MG63 (cell line): Measurements from ENCODE around the gene UNC119B. TPM values are rescaled to one million over a fixed set of nuclear protein-coding genes. Genes with fewer than 3 reads are reported as not detected.

ENCODE experiments used
- DNase-seq: peaks from one replicate; pipeline ENCODE4 v3.0.0-alpha.2; 2020
- H3K27me3 ChIP-seq: fragments of 250-450 bp; sonication (Bioruptor Pico); 2 replicates; pipeline ENCODE4 v1.5.1; 2020; ENCODE audit warnings: mild to moderate bottlenecking, moderate library complexity
- H3K36me3 ChIP-seq: fragments of 250-450 bp; sonication (Bioruptor Pico); 2 replicates; pipeline ENCODE4 v1.5.1; 2020; ENCODE audit warnings: mild to moderate bottlenecking, moderate library complexity
- H3K4me3 ChIP-seq: fragments of 250-450 bp; sonication (Bioruptor Pico); 2 replicates; pipeline ENCODE4 v1.5.1; 2020; ENCODE audit warnings: mild to moderate bottlenecking, moderate library complexity
- H3K9me3 ChIP-seq: fragments of 250-450 bp; sonication (Bioruptor Pico); 2 replicates; pipeline ENCODE4 v1.5.1; 2020; ENCODE audit warnings: mild to moderate bottlenecking, moderate library complexity
- total RNA-seq: library from RNA; depleted of rRNA; stranded (reverse); fragments of >200 nt; shearing (Covaris generic); gene quantifications from 2 replicates; pipeline ENCODE4 v1.2.3, GENCODE V29; 2014; ENCODE audit warnings: low replicate concordance

The UNC119B gene
- total RNA-seq, 1 experiment from 2014 or later = 30.8 TPM

DNA sequence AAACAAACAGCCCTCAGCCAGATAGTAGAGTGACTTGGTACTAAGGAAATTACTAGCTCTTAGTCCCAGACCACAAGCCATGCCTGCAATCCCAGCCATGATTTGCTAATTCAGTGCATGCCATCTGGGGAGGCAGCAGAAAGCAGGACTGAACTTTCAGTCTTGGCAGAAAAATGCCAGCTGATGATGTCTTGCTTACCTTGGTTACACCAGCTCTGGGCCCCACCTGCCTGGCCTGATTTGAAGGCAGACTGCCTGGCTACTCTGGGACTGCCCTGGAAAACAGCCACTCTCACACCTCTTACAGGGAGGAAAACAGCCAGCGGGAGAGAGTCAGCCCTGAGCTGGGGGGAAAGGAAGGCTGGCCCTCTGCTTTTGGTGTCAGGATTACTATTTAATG, 4.6 kb upstream of the UNC119B start:
- DNase-seq = no peak
- Histone ChIP-seq H3K27me3 (no peaks in the 10 kb centered on the region), H3K36me3 (peaks cover 15% of the 10 kb centered on the region), H3K9me3 (no peaks in the 10 kb centered on the region), H3K4me3 (no peak overlapping the region)

- no peaks in the 10 kb centered on the region for H3K27me3 ChIP-seq
- no peak for DNase-seq
- no peak overlapping the region for H3K4me3 ChIP-seq
- H3K36me3 ChIP-seq = peaks cover 15% of the 10 kb centered on the region
- H3K9me3 ChIP-seq = no peaks in the 10 kb centered on the region
Measured at GRCh38 chr12:120706029-120706428, 4.2 kb upstream of the UNC119B start.

GRCh38 chr12:120708651-120709050, 1.6 kb upstream of the UNC119B start:
- no peaks in the 10 kb centered on the region for H3K27me3 ChIP-seq
- no peaks in the 10 kb centered on the region for H3K9me3 ChIP-seq
- no peak overlapping the region for H3K4me3 ChIP-seq
- peaks cover 12% of the 10 kb centered on the region for H3K36me3 ChIP-seq
- no peak for DNase-seq

- Histone ChIP-seq H3K4me3 (peak overlapping the region; percentile 75), H3K9me3 (no peaks in the 10 kb centered on the region), H3K27me3 (no peaks in the 10 kb centered on the region), H3K36me3 (peaks cover 29% of the 10 kb centered on the region)
- DNase-seq = peak; percentile 22
Measured at GRCh38 chr12:120710805-120711296, 593 bp downstream of the UNC119B start.

DNA sequence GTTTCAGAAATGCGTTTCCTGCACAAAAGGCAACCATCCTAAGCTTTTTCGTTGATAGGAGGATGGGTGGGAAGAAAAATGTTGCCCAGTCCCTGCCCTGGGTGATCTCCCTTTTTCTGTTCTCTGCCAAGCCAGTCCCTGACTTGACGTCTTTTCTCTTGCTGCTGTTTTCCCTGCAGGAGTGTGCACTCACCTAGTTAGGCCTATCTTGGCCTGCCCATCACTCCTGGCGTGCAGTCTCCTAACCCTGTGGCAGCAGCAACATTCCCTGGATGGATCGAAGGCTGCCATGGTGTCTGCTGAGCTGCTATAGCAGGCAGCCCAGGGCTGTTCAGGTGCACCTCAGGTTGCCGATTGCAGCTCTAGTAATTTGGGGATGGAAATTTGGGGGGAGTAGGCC, 1.2 kb downstream of the UNC119B start:
- Histone ChIP-seq H3K9me3 (no peaks in the 10 kb centered on the region), H3K4me3 (peak overlapping the region; percentile 75), H3K36me3 (peaks cover 34% of the 10 kb centered on the region), H3K27me3 (no peaks in the 10 kb centered on the region)
- no peak for DNase-seq

DNA sequence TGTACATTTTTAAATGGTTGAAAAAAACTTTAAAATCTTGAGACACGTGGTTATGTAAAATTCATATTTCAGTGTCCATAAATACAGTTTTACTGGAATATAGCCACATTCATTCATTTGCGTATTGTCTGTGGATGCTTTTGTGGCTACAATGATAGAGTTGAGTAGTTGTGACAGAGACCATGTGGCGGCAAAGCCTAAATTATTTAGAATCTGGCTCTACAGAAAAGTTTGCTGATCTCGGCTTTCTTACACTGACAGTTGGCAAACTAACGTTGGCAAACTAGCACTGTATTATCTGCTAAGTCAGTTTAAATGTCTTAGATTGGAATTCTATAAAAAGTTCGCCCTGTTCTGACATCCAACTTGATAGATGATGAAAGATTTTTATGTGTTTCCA, 2.4 kb downstream of the UNC119B start:
- H3K36me3 ChIP-seq = peaks cover 43% of the 10 kb centered on the region
- no peaks in the 10 kb centered on the region for H3K27me3 ChIP-seq
- no peak for DNase-seq
- H3K9me3 ChIP-seq = no peaks in the 10 kb centered on the region
- no peak overlapping the region for H3K4me3 ChIP-seq

DNA sequence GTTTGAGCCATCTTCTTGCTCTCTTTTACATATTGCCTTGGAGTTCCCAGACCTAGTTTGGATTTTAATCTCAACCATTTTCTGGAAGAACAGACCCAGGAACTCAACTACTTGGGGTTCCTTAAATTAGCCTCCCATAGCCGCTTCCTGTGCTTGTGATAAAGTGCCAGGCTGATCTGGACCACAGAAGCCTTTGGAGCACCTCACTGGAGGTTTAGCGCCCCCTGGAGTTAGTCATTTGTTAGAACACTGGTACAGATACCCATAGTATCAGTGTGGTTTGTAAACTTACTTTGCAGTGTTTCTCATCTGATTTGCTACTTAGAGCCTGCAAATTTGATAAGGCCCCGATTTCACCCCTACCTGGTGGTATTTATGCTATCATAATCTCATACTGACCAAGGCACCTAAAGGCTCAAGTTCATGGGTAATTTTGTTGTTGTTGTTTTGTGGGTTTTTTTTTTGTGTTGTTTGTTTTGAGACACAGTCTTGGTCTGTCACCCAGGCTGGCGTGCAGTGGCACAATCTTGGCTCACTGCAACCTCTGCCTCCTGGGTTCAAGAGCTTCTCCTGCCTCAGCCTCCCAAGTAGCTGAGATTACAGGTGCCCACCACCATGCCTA, 3.7 kb downstream of the UNC119B start:
- H3K4me3 ChIP-seq = no peak overlapping the region
- DNase-seq = peak; percentile 64
- no peaks in the 10 kb centered on the region for H3K27me3 ChIP-seq
- H3K9me3 ChIP-seq = no peaks in the 10 kb centered on the region
- H3K36me3 ChIP-seq = peaks cover 52% of the 10 kb centered on the region

DNA sequence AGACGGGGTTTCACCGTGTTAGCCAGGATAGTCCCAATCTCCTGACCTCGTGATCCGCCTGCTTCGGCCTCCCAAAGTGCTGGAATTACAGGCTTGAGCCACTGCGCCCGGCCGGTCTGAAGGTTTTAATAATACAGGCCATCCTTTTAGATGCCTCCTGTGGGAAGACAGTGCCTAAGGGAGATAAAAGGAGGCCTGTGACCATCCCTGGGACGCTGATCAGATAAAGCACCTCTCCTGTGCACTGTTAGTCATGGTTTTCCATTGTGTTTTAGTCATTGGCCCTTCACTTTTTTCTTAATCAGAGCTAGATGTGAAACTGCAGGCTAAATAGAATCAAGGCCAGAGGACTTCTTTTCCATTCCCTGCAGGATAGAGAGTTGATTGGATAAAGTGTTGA, 7.8 kb downstream of the UNC119B start:
- peaks cover 74% of the 10 kb centered on the region for H3K36me3 ChIP-seq

DNA sequence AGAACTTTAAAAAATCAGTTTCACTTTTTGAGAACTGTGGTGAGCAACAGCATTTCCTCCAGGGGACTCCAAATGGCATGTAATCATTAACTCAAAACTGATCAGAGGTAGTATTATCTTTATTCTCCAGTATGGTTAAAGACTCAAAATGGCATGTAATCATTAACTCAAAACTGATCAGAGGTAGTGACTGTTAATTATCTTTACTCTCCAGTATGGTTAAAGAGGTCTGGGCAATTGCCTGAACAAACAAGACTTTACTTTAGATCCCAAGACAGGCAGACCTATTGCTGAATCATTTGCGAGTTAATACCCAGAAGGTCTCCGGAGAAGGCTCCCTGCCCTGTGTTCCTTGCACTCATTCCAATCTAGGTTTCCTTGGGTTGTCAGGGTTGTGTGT, 8.8 kb downstream of the UNC119B start:
- H3K36me3 ChIP-seq = peaks cover 67% of the 10 kb centered on the region
- no peak overlapping the region for H3K4me3 ChIP-seq
- DNase-seq = no peak
- no peaks in the 10 kb centered on the region for H3K27me3 ChIP-seq
- no peaks in the 10 kb centered on the region for H3K9me3 ChIP-seq

More for the DNA sequence above, 7.8 kb downstream of the UNC119B start:
- Histone ChIP-seq H3K4me3 (no peak overlapping the region), H3K27me3 (no peaks in the 10 kb centered on the region), H3K9me3 (no peaks in the 10 kb centered on the region)
- no peak for DNase-seq

- no peaks in the 10 kb centered on the region for H3K27me3 ChIP-seq
- peaks cover 63% of the 10 kb centered on the region for H3K36me3 ChIP-seq
- no peak overlapping the region for H3K4me3 ChIP-seq
- H3K9me3 ChIP-seq = no peaks in the 10 kb centered on the region
- no peak for DNase-seq
Measured at GRCh38 chr12:120719496-120720233, 9.4 kb downstream of the UNC119B start.

GRCh38 chr12:120720234-120720986, 10.2 kb downstream of the UNC119B start:
- no peaks in the 10 kb centered on the region for H3K9me3 ChIP-seq
- no peak overlapping the region for H3K4me3 ChIP-seq
- peaks cover 57% of the 10 kb centered on the region for H3K36me3 ChIP-seq
- DNase-seq = peak; percentile 34
- H3K27me3 ChIP-seq = no peaks in the 10 kb centered on the region

- no peak overlapping the region for H3K4me3 ChIP-seq
- no peak for DNase-seq
- H3K9me3 ChIP-seq = no peaks in the 10 kb centered on the region
- no peaks in the 10 kb centered on the region for H3K27me3 ChIP-seq
- H3K36me3 ChIP-seq = peaks cover 50% of the 10 kb centered on the region
Measured at GRCh38 chr12:120720987-120721801, 10.9 kb downstream of the UNC119B start.

DNA sequence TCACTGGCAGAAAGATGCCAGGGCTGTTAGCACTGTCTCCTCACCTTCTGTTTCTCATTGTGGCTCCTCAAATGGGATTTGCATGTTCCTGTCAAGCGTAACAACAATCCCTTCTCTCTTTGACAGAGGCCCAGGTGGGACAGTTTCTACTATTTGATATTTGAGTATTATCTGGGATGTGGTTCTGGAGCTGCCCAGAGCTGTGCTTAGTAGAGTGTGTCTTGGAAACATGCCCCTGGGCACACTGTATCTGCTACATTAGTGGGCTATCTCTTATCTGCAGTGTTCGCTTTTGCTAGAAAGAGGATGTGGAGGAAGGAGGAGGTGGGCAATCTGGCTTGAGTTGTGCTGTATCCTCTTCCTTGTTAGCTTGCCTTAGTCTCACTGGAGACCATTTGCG, 11.6 kb downstream of the UNC119B start:
- Histone ChIP-seq H3K9me3 (no peaks in the 10 kb centered on the region), H3K36me3 (peaks cover 44% of the 10 kb centered on the region), H3K4me3 (no peak overlapping the region), H3K27me3 (no peaks in the 10 kb centered on the region)
- no peak for DNase-seq

- Histone ChIP-seq H3K27me3 (no peaks in the 10 kb centered on the region), H3K36me3 (peaks cover 39% of the 10 kb centered on the region), H3K4me3 (no peak overlapping the region), H3K9me3 (no peaks in the 10 kb centered on the region)
- no peak for DNase-seq
Measured at GRCh38 chr12:120722784-120723183, 12.5 kb downstream of the UNC119B start.

DNA sequence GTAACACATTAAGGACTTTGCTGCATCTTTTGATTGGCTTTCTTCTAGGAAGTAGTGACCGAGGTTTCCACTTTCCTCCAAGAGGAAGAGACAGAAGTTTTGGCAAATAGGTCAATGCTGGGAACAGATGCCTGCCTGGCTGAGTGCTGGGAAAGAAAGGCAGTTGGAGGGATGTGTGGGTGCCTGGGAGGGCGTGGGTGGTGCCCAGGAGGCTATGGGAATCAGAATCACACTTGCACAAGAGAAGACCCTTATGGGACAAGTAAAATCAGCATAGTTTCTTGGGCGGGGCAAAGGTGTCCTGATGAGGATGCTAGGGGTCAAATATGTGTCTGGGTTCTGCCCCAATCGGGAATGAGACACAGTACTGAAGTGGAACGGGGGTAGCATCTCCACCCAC, 14.5 kb downstream of the UNC119B start:
- no peak for DNase-seq
- Histone ChIP-seq H3K4me3 (no peak overlapping the region), H3K9me3 (no peaks in the 10 kb centered on the region), H3K27me3 (no peaks in the 10 kb centered on the region), H3K36me3 (peaks cover 30% of the 10 kb centered on the region)

GRCh38 chr12:120725151-120725658, 14.9 kb downstream of the UNC119B start:
- DNase-seq = no peak
- Histone ChIP-seq H3K27me3 (no peaks in the 10 kb centered on the region), H3K36me3 (peaks cover 25% of the 10 kb centered on the region), H3K4me3 (peak overlapping the region; percentile 59), H3K9me3 (no peaks in the 10 kb centered on the region)
